ENCODE measurements around the gene SPIN1.

SPIN1 gene

DNA sequence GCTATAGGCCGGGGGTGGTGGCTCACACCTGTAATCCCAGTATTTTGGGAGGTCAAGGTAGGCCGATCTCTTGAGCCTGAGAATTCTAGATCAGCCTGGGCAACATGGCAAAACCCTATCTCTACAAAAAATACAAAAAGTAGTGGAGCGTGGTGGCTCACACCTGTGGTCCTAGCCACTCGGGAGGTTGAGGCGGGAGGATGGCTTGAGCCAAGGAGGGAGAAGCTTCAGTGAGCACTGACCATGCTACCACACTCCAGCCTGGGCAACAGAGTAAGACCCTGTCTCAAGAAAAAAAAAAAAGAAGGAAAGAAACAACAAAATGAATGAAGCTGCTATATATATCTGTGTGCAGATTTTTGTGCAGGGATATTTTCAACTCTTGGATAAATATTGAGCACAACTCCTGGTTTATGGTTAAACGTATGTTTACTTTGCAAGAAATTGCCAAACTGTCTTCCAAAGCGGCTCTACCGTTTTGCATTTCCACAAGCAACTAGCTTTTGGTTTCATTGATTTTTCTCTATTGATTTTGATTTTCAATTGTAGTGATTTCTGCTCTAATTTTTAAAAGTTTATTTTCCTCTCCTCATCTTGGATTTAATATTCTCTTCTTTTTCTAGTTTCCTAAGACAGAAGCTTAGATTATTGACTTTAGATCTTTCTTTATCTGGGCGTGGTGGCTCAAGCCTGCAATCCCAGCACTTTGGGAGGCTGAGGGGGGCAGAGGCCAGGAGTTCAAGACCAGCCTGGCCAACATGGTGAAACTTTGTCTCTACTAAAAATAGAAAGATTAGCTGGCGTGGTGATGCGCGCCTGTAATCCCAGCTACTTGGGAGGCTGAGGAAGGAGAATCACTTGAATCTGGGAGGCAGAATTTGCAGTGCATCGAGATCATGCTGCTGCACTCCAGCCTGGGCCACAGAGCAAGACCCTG is 49.2 kb downstream of the SPIN1 start:
- no peak for DNase-seq

DNA sequence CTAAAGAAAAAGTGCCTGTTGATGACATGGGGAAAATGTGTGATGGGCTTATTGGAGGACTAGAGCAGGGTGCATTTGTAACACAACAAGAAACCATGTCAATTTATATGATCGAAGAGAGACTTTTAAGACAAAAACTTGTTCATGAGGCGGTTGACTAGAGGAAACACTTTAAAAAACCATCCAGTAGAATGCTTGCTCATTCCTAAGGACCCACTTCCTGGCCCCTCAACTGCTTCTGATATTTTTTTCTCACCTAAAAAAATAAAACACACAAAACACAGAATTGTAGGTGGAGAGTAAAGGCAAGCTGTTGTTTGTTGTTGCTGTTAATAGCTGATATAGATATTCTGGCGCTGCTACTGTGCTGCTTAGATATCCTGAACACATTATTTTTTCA is 50.6 kb downstream of the SPIN1 start:
- DNase-seq: no peak

DNA sequence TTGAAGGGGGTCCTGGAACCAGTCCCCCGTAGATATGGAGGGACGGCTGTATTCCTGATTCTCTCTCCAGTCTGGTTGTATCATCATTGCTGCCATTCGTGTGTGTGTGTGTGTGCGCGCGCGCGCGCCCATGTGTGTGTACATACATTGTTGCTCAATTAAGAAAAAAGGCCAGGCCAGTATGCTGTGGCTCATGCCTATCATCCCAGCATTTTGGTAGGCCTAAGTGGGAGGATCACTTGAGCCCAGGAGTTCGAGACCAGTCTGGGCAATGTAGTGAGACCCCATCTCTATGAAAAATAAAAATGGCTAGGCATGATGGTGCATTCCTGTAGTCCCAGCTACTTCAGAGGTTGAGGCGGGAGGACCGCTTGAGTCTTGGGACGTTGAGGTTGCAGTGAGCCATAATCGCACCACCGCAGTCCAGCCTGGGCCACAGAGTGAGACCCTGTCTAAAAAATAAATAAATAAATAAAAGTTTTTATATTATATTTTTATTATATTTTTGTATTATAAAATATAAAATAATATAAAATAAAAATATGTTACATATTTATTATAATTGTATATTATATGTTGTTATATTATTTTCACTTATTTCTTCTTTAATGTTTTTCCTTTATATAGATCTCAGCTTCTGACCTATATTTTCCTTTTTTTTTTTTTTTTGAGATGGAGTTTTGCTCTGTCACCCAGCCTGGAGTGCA is 53.2 kb downstream of the SPIN1 start:
- DNase-seq: no peak

DNA sequence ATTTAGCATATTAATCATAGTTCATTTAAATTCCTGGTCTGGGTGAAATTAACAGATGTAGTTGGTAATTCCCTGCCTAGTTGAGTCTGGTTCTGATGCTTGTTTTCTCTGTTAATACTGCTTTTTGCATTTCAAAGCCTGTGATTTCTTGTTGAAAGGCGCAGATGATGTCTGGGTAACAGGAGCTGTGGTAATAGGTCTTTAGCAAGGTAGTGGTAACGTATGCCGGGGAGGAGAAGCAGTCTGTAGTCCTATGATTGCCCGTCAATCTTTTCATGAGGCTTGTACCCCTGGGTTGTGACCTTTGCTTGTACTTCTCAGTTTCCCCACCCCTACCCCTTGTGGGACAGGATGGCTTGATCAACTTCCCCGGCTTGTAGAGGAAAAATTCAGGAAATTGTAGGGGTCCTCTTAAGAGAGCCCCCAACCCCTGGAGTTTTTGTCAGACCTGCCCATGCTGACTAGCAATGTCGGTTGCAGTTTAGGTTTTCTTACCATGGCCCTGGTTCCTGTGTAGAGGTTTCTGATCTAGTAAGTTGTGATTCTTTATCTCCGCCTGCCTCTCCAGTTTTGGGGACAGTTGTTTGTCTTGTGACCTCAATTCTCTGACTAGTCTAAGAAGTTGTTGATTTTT is 55.4 kb downstream of the SPIN1 start:
- DNase-seq: no peak

DNA sequence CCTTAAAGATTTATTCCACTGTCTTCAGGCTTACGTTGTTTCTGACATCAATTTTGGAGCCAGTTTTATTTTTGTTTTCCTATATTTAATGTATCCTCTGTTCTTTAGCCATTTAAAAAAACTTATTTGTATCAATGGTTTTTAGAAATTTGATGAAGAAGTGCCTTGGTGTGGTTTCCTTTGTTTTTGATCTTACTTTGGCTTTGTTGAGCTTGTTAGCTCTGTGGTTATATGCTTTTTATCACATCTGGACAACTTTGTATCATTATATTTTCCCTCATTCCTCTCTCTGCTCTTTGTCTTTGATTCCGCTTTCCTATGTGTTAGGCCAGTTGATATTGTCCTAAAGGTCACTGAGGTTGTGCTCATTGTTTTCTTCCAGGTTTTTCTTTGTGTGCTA is 58.5 kb downstream of the SPIN1 start:
- DNase-seq: no peak

DNA sequence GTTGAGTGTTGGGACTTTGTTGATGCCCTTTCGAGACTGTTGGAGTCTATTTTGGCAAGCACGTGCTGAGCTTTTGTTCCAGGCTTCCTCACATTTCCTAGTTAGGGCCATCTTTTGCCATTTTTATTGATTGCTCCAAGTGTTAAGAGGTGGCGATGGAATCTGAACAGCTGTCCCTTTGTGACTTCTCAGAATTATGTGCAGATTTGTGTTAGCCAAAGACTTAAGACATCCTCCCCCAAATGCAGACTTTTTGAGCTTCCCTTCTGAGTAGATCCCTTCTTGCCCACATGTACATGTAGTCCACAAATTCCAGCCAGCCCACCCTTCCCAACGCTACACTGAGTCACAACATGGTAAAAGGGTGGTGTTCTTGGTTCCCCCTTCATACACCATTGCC is 59.2 kb downstream of the SPIN1 start:
- DNase-seq: no peak

DNA sequence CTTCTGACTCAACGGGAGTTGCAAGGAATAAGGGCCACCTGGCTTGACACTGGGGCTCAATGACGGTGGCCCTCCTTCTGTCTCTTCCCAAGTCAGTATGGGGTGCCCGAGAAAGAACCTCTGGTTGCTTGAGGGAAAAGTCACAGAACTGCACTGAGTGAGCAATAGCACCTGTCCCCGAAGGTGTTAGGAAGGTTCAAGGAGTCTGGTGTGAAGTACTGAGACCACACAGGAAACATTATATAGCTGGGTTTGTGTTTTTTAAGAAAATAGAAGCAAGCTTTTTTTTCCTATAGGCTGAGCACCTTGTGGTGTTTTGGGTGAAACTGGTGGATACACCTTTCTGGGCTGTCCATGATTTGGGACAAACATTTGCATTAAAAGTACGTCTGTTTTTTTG is 62.9 kb downstream of the SPIN1 start:
- no peak for DNase-seq

DNA sequence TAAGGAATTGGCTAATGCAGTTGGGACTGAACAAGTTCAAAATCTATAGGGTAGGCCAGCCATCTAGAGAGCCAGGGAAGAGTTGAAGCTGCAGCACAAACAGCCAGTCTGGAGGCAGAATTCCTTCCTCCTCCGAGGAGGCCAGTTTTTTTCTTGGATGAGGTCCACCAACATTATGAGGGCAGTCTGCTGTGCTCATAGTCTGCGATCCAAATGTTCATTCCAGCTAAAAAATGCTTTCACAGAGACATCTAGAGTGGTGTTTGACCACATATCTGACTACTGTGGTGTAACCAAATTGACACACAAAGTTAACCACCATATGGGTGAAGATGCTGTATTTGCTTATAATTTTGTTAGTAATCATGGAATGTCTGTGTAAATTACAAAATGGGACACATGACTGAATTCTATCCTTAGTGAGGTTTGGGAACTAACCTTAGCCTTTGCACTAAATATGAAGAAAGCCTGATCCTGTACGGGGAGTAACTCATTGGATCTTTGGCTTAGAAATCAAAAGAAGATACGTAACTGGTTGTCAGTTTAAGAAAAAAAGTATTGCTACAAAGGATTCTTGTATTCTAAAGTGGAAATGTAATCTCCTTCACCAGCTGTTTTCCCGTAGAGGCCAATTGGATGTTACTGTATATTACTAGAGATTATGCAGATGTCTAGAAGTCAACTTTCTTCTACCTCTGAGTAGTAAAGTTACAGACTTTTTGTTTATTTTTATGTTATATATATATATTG is 70.6 kb downstream of the SPIN1 start:
- no peak for DNase-seq

DNA sequence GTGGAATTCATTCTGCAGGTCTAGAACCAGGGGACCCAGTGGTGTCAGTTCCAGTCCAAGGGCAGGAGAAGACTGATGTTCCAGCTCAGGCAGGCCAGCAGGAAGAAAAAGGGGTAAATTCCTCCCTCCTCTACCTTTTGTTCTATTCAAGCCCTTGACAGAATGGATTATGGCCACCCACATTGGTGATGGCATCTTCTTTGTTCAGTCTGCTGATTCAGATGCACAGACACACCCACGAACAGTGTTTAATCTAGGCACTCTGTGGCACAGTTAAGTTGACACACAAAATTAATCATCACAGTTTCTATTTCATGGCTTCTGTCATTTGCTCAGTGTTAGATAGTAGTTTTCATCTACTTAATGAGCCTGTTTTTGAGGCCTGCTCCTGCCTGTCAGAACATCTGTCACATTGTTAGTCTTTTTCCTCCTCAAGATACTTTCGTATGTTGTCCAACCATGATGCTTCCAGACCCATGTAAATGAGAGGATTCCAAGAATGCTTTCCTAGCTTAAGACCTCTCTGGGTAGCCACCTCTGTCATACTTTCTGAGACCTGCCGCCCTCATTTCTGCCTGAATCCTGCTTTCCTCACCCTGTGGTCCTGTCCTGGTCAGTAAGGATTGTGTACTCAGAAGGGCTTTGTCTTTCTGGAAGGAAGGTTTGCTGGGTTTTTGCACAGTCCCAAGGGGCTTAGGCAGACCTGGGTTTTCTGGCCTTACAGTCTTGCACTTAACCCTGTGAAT is 72.5 kb downstream of the SPIN1 start:
- DNase-seq: no peak

DNA sequence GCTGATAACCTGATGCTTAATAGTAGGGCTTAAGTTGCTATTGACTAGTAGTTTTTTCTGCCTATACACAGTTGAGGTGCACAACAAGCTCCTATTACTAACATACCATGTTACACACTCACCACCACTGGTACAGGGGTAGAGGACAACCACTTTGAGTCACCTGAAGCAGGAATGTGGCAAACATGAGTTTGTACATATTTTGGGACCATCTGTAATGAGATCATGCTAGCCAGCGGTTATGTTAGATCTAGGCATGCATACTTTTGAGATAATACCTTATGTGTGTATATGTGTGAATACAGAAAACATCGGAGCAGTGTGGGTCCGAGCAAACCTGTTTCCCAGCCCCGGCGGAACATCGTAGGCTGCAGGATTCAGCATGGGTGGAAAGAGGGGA is 73.9 kb downstream of the SPIN1 start:
- DNase-seq: no peak

DNA sequence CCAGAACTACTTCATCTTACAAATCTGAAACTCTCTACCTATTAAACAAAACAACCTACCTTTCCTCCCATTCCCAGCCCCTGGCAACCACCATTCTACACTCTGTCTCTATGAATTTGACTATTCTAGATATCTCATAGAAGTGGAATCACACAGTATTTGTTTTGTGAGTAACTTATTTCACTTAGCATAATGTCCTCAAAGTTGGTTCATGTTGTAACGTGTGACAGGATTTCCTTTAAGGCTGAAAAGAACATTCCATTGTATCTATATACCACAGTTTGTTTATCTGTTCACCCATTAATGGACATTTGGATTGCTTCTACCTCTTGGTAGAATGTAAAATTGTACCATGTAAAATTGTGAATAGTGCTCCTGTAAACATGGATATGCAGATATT is 76.6 kb downstream of the SPIN1 start:
- no peak for DNase-seq

DNA sequence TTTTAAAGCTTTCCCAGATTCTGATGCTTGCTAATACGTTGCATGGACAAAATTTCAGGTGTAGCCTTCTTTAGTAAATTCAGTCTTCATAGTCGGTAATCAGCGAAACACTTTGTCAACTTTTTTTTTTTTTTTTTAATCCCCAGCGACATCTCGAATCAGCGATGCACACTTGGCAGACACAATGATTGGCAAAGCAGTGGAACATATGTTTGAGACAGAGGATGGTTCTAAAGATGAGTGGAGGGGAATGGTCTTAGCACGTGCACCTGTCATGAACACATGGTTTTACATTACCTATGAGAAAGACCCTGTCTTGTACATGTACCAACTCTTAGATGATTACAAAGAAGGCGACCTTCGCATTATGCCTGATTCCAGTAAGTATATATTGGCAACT is 80.0 kb downstream of the SPIN1 start:
- DNase-seq: no peak

DNA sequence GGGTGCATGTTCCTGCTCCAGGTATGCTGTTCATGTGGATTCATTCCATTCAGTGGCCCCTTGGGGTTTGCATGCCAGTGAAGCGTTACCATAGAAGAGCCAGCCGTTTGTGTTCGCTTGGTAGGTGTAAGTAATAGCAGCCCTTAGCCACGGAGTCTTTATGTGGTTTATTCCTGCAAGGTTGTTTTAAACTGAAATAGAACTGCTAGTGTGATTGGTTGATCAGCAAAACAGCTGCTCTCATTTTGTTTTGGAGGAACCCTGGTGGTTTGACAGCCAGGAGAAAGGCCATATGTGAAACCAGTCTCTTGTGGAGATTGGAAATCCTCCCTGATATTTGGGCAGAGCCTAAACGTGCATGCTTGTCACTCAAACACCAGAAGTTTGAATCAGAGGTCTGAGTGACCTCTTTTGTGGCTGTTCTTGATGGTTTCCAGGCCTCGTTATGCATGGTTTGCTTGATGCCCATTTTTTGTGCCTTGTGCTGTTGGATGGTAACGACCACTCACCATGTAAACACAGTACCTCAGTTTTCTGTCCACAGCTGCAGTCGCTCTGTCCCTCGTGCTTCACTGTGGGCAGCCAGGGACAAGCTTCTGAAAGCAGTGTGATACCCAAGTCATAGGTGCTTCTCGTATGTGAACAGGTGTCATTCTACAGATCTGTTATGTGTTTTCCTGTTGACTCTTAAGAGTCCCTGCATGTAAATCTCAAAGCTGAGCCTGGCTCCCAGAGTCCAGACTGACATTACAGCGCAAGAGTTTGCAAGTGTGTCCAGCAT is 88.4 kb downstream of the SPIN1 start:
- no peak for DNase-seq

DNA sequence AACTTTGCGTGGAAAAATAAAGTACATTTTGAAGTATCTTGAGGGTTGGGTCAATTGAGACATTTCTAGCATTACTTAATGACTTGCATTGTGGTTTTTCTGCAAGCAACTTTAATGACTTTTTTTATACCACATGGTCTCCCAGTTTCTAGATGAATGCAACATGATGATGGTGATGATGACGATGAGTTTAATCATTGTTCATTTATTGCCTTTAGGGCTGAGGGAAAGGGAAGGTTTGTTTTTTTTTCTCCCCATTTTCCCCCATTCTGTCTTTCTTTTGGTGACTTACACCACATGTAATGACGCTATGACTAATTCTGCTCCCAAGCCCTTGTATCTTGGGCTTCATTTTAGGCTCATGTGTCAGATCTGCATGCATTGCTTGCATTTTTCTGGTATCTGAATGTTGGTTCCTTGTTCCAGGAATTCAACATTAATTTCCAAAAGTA is 89.1 kb downstream of the SPIN1 start:
- no peak for DNase-seq

DNA sequence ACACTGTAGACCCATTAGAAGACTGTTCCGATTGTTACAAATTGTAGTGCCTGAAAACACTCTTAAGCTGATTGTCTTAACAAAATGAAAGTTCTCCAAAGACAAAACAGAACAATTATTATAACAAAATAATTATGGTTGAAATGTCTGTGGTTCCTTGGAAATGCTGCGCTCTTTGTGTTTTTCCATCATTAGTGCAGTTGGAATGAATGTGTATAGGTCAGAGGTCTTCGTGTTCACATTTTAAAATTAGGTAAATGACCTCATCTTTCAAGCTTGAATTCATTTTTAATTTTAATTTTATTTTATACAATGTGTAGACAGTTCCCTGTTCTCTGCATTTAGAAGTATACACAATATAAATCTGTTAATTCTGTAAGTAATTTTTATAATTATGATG is 90.0 kb downstream of the SPIN1 start:
- no peak for DNase-seq

DNA sequence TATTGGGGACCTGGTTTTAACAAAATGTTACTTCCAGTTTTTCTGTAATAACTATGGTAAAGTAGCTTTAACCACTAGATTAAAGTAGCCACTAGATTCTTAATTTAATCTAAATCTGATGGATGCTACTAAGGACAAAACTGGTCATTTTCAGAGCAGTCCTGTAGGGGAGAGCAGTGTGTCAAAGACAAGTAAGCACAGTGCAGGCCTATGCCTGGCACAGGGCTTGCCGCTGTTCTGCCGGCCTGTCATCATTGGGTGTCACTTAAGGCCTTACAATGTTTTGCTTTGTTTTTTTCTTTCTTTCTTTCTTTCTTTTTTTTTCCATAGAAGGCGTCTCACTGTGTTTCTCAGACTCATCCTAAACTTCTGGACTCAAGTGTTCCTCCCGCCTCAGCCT is 93.7 kb downstream of the SPIN1 start:
- DNase-seq: no peak

DNA sequence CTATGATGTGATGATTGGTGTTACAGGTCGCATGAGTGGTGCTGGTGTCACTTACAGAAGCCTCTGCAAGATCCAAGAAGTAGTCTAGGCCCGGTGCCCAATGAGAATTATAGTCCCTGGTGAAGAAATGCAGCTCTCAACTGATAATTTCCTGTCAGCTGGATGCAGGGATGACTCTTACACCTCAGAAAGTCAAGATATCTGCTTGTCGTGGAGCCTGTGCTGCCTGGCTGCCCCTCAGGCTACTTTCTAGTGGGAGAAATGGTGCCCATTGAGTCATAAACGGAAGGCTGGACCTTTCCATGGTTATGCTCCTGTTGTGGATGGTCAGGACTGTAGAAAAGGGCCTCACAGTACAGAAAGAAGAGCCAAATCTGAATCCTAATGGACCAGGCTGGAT is 99.9 kb downstream of the SPIN1 start:
- DNase-seq: no peak

DNA sequence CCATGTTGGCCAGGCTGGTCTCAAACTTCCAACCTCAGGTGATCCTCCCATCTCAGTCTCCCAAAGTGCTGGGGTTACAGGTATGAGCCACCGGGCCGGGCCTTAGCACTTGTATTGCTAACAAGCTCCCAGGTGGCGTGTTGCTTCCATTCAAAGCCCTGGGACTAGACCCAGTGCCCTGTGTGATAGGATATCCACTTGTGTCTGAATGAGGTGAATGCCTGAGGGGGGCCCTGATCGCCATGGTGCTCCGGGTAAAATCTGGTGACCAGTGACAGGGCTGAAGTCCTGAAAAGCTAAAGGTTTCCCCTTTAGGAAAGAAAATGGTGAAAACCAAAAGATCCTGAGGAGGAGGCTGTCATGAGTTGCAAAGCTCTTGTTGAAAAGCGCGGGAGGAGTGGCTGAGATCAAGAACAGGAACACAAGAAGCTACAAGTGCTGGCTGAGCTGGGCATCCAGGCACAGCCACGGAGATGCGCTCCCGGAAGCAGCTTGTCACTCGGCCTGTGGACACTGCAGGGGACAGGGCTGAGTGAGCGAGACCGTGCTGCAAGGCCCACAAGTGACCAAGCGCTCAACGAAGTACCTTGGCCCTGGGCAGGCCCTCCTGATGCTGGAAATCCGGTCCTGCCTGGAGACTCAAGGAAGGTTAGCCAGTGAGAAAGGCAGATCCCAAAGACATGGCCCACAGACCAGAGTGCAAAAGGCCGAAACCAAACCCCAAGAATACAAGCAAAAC is 106.9 kb downstream of the SPIN1 start:
- no peak for DNase-seq

DNA sequence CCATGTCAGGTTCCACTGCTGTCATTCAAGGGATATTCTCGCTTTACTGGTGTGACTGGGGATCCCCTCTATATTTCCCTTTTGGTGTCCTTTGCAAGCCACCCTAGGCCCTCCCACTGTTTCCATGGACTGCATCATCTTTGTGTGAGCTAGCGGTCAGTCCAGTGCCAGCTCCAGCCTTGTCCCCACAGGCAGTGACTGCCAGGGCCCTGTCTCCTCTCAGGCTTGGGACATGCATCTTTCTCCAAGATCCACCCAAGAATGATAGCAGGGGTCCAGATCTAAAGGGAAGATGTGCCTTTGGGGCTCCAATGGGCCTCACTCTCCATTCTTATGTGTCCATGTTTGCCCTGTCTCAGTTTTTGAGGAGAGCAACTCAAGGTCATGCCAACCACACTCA is 109.0 kb downstream of the SPIN1 start:
- DNase-seq: no peak

DNA sequence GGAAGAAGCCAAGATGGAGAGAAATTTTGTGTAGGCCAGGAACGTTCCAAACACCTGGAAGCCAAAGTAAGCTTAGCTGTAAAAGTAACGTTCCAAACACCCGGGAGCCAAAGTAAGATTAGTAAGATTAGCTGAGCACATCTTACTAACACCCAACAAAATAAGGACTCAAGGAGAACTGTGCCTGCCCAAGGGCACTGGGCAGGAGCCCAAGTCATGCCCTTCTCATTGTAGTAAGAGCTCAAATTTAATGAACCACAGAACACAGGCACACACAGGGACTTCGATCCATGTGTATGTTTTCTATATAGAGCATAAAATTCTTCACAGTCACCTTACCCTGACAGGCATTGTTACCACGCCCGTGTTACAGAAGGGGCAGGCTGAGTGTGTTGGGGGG is 110.6 kb downstream of the SPIN1 start:
- no peak for DNase-seq

DNA sequence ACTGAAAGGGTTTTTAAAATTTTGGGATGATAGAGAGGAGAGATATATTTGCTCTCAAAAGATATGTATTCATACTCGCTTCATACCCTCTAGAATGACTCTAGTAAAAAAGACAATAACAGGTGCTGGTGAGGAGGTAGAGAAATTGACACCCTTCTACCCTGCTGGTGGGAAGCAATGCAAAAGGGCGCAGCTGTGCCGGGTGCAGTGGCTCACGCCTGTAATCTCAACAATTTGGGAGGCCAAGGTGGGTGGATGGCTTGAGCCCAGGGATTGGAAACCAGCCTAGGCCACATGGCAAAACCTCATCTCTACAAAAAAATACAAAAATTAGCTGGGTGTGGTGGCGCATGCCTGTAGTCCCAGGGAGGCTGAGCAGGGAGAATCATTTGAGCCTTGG is 112.8 kb downstream of the SPIN1 start:
- DNase-seq: no peak

Data from bone marrow (tissue), 2 donors.